Gastroesophageal sphincter (tissue), 3 donors: Measurements from ENCODE around the gene HLA-F.

Experiments
- EP300 ChIP-seq: sonication (generic); formaldehyde crosslinking; IDR thresholded peaks from one replicate; pipeline ENCODE4 v1.6.1; 2017; ENCODE audit warnings: antibody characterized with exemption, mild to moderate bottlenecking
- POLR2A ChIP-seq, 2 donors: fragments of 450-650 bp; IDR thresholded peaks; one replicate each; pipeline ENCODE4 v1.6.1; 2017; ENCODE audit warnings: antibody characterized with exemption in 2 of 2, mild to moderate bottlenecking in 2 of 2, moderate library complexity in 1 of 2
- POLR2AphosphoS5 ChIP-seq: sonication (generic); formaldehyde crosslinking; IDR thresholded peaks from one replicate; pipeline ENCODE4 v1.6.1; 2017; ENCODE audit warnings: antibody characterized with exemption
- TF ChIP-seq, protein P1 (sequence below), 4 experiments: fragments of 200-600 bp in 2 of 4; fragments of 450-650 bp in 2 of 4; sonication (generic) in 1 of 4; IDR thresholded peaks; one replicate each; pipeline ENCODE4 v1.5.1; 2017 to 2019; ENCODE audit warnings: antibody characterized with exemption in 4 of 4, mild to moderate bottlenecking in 2 of 4, moderate library complexity in 2 of 4

DNA sequence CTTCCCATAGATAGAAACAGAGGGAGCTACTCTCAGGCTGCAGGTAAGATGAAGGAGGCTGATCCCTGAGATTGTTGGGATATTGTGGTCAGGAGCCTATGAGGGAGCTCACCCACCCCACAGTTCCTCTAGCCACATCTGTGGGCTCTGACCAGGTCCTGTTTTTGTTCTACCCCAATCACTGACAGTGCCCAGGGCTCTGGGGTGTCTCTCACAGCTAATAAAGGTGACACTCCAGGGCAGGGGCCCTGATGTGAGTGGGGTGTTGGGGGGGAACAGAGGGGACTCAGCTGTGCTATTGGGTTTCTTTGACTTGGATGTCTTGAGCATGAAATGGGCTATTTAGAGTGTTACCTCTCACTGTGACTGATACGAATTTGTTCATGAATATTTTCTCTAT is 2.8 kb downstream of the HLA-F start:
- TF ChIP-seq, protein P1, sequence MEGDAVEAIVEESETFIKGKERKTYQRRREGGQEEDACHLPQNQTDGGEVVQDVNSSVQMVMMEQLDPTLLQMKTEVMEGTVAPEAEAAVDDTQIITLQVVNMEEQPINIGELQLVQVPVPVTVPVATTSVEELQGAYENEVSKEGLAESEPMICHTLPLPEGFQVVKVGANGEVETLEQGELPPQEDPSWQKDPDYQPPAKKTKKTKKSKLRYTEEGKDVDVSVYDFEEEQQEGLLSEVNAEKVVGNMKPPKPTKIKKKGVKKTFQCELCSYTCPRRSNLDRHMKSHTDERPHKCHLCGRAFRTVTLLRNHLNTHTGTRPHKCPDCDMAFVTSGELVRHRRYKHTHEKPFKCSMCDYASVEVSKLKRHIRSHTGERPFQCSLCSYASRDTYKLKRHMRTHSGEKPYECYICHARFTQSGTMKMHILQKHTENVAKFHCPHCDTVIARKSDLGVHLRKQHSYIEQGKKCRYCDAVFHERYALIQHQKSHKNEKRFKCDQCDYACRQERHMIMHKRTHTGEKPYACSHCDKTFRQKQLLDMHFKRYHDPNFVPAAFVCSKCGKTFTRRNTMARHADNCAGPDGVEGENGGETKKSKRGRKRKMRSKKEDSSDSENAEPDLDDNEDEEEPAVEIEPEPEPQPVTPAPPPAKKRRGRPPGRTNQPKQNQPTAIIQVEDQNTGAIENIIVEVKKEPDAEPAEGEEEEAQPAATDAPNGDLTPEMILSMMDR (IDR thresholded peaks at IDR 0.05), result no peak
- TF ChIP-seq POLR2A (IDR thresholded peaks at IDR 0.05) (no peak), EP300 (no peak), POLR2AphosphoS5 (no peak)
